GM19397 (cell line): ENCODE measurements around the gene TRIP4.
"Not testable (repeated sequence)": the region's sequence is repeated elsewhere in the genome, so short reads cannot be mapped to it uniquely, and the experiment has no call there.

Source experiments
- ATAC-seq: cut with Tn5 transposase; IDR thresholded peaks from one replicate; pipeline ENCODE4 v1.9.1; 2021; ENCODE audit warnings: mild to moderate bottlenecking, moderate library complexity; ENCODE audit not compliant: unreplicated experiment

TRIP4 gene

GRCh38 chr15:64483749-64484148 lies 96.1 kb downstream of the TRIP4 start:
- no peak for ATAC-seq

- no peak for ATAC-seq
Measured at GRCh38 chr15:64485796-64486195, 98.2 kb downstream of the TRIP4 start.

GRCh38 chr15:64490598-64491259 lies 103.1 kb downstream of the TRIP4 start:
- ATAC-seq = no peak

- no peak for ATAC-seq
Measured at GRCh38 chr15:64493641-64494040, 106.0 kb downstream of the TRIP4 start.

GRCh38 chr15:64495968-64496367 lies 108.3 kb downstream of the TRIP4 start:
- not testable (repeated sequence) for ATAC-seq

- ATAC-seq = no peak
Measured at GRCh38 chr15:64500695-64501395, 113.2 kb downstream of the TRIP4 start.

- ATAC-seq = no peak
Measured at GRCh38 chr15:64501396-64501715, 113.7 kb downstream of the TRIP4 start.

- no peak for ATAC-seq
Measured at GRCh38 chr15:64502151-64502550, 114.5 kb downstream of the TRIP4 start.

GRCh38 chr15:64502551-64502950 lies 114.9 kb downstream of the TRIP4 start:
- no peak for ATAC-seq

- no peak for ATAC-seq
Measured at GRCh38 chr15:64503197-64503596, 115.6 kb downstream of the TRIP4 start.

GRCh38 chr15:64503640-64504039 lies 116.0 kb downstream of the TRIP4 start:
- ATAC-seq = no peak
